ENCODE data around the gene CREB5.

CREB5 gene

GRCh38 chr7:28842769-28843295 lies 430.5 kb downstream of the CREB5 start:
- no peak for TF ChIP-seq CTCF (conservative IDR thresholded peaks at IDR 0.05)
- H3K27ac ChIP-seq: no peak overlapping the region

- TF ChIP-seq CTCF (conservative IDR thresholded peaks at IDR 0.05): no peak
- H3K27ac ChIP-seq: no peak overlapping the region
Observed at GRCh38 chr7:28845106-28845505, 432.8 kb downstream of the CREB5 start.

GRCh38 chr7:28847176-28847575 lies 434.9 kb downstream of the CREB5 start:
- no peak overlapping the region for H3K27ac ChIP-seq
- TF ChIP-seq CTCF (conservative IDR thresholded peaks at IDR 0.05): no peak

- TF ChIP-seq CTCF (conservative IDR thresholded peaks at IDR 0.05): no peak
- H3K27ac ChIP-seq: no peak overlapping the region
Observed at GRCh38 chr7:28847681-28848080, 435.4 kb downstream of the CREB5 start.

- TF ChIP-seq CTCF (conservative IDR thresholded peaks at IDR 0.05): no peak
- H3K27ac ChIP-seq: no peak overlapping the region
Observed at GRCh38 chr7:28848906-28849305, 436.6 kb downstream of the CREB5 start.

- TF ChIP-seq CTCF (conservative IDR thresholded peaks at IDR 0.05): no peak
- H3K27ac ChIP-seq: no peak overlapping the region
Observed at GRCh38 chr7:28850699-28851098, 438.4 kb downstream of the CREB5 start.

GRCh38 chr7:28853150-28853549 lies 440.8 kb downstream of the CREB5 start:
- TF ChIP-seq CTCF (conservative IDR thresholded peaks at IDR 0.05): no peak
- H3K27ac ChIP-seq: no peak overlapping the region

All from VCaP (cell line).